AG09309 (cell line): Measurements from ENCODE around the gene KHK.
A peak's percentile ranks its signal among the peaks of the same experiment; 100 is the strongest.

Experiments
- DNase-seq: peaks from one replicate; pipeline ENCODE4 v3.0.0-alpha.2; 2010; ENCODE audit warnings: low read depth
- H3K4me3 ChIP-seq: 2 replicates; pipeline ENCODE4 v1.5.1; 2011; ENCODE audit warnings: mild to moderate bottlenecking, low read depth, low read length, moderate library complexity; ENCODE audit not compliant: control insufficient read depth
- CTCF ChIP-seq: IDR thresholded peaks from 2 replicates; pipeline ENCODE4 v1.5.1; 2011; ENCODE audit warnings: mild to moderate bottlenecking, low read depth, low read length, inconsistent platforms; ENCODE audit not compliant: insufficient read depth, control insufficient read depth; ENCODE audit errors: missing control alignments

Gene KHK

GRCh38 chr2:27126252-27126710 lies 39.7 kb downstream of the KHK start:
- DNase-seq, result no peak
- H3K4me3 ChIP-seq, result no peak overlapping the region
- no peak for TF ChIP-seq CTCF

- H3K4me3 ChIP-seq, result no peak overlapping the region
- DNase-seq, result no peak
- no peak for TF ChIP-seq CTCF
These were observed 41.5 kb downstream of the KHK start for GRCh38 chr2:27127883-27128667.

GRCh38 chr2:27128668-27129571 lies 42.3 kb downstream of the KHK start:
- DNase-seq, result no peak
- TF ChIP-seq CTCF, result no peak
- H3K4me3 ChIP-seq, result no peak overlapping the region

- TF ChIP-seq CTCF, result no peak
- no peak for DNase-seq
These were observed 43.8 kb downstream of the KHK start for GRCh38 chr2:27130396-27130795.

GRCh38 chr2:27131429-27131828 lies 44.9 kb downstream of the KHK start:
- H3K4me3 ChIP-seq, result no peak overlapping the region
- DNase-seq, result no peak
- TF ChIP-seq CTCF, result no peak

More at GRCh38 chr2:27130396-27130795, 43.8 kb downstream of the KHK start:
- no peak overlapping the region for H3K4me3 ChIP-seq

- no peak for DNase-seq
- peak overlapping the region; percentile 94 for H3K4me3 ChIP-seq
- TF ChIP-seq CTCF, result no peak
These were observed 46.8 kb downstream of the KHK start for GRCh38 chr2:27133195-27133875.
